Brain pericyte (primary cell): Measurements from ENCODE around the gene PTPRG.

Experiments
- DNase-seq: peaks from one replicate; pipeline ENCODE4 v3.0.0-alpha.2; 2012; ENCODE audit warnings: low read depth, low spot score

Gene PTPRG

GRCh38 chr3:62051506-62051905, 490.1 kb downstream of the PTPRG start:
- no peak for DNase-seq

GRCh38 chr3:62052331-62052730, 491.0 kb downstream of the PTPRG start:
- DNase-seq, result no peak

DNA sequence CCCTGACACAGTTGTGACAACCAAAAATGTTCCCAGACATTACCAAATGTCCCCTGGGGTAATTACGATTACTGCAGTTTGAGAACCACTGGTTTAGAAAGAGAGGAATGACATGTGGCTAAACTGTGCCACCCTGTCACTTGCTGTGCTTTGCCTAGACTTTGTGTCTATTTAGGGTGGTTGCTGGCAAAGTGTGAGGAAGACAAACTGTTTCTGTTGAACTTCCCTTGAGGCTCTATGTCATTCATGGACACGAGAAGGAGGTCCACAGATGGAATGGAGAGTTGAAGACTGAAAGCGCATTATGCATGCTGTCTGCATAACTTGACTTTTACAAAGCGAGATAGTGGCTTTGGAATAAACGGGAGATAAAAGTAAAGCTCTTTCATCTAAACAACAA, 495.3 kb downstream of the PTPRG start:
- no peak for DNase-seq

DNA sequence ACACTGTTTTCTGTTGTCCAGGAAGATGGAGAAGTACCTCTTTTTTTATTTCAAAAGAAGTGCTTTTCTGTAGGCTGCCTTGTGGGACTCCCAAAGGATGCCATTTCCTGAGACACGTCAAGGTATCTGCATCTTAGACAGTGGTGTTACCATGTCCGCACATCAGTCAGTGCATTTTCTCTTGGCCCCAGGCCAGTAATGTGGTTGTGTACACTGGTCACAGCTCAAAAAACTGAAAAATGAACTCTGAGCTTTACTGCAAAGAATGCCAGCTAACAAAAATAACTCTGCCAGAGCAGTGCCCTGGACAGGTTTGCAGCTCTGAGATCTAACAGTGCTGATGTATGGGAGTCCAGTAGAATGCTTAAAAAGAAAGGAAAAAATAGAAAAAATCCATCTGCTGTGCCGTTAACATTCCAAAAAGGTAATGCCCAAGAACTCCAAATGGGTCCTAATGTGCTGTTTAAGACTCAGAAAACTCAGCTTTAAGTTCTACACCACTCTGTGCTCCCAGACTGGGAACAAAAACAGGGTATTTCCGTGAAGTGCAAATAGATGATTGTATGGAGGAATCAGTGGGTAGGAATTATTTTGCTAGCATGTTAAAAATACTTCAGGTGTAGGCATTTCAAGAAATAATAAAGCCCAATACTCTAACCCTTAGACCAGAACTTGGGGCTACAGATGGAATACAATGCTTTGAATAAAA, 496.1 kb downstream of the PTPRG start:
- DNase-seq, result no peak

GRCh38 chr3:62065985-62066693, 504.8 kb downstream of the PTPRG start:
- peak; percentile 21 for DNase-seq

DNA sequence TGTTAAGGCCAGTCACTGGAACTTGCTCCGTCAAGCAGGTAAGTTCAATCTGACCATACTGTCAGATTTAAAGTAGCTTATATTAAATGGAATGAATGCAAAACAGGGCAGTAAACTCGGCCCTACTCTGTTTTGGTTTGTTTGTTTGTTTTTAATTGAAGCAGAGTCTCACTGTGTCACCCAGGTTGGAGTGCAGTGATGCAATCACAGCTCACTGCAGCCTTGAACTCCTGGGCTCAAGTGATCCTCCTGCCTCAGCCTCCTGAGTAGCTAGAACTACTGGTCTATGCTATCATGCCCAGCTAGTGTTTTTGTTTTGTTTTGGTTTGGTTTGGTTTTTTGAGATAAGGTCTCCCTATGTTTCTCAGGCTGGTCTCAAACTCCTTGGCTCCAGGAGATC, 507.0 kb downstream of the PTPRG start:
- DNase-seq, result no peak

DNA sequence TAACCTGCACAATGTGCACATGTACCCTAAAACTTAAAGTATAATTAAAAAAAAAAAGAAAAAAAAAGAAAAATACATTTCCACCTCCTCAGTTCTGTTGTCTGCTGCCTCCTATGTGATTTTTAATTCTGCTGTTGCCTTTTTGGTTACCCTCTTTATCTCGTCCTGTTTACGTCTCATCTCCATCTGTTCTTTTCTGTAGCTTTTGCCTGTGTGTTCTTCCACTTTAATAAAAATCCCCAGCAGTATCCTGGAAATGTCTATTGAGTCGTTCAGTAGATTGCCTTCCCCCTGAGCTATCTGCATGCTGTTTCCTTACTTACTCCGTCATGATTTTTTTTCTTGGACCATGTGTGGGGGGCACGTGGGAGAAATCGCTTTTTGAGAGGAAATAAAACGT, 509.5 kb downstream of the PTPRG start:
- no peak for DNase-seq

GRCh38 chr3:62073038-62073437, 511.7 kb downstream of the PTPRG start:
- DNase-seq, result no peak

GRCh38 chr3:62084558-62084957, 523.2 kb downstream of the PTPRG start:
- no peak for DNase-seq

DNA sequence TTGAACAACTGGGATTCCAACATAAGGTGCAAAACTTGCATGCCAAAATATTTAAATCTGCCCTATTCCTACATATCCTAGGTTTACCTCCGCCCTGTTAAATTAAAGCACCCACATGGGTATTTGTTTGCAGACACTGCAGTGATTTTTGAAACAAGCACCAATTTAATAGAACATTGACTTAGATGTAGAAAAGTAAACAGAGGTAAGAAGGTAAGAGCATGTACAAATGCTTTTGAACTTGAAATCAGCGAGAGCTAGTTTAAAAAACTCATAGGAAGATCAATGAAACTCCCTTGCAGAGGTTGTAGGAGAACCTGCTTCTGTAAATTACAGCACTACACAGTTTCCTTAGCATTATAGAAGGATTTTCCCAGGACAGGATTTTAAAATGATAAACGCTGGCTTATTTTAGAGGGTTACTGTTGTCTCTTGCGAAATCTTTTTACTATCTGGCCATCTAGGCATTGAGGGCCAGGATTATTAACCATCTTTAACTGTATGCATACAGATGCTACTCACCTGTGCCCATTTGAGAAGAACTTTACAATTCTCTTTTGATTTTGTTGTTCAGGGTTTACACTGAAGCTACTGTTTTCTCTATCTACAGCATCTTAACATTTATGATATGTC, 527.2 kb downstream of the PTPRG start:
- DNase-seq, result no peak

GRCh38 chr3:62090066-62090465, 528.7 kb downstream of the PTPRG start:
- DNase-seq, result no peak

- no peak for DNase-seq
Measured at GRCh38 chr3:62090519-62090918, 529.1 kb downstream of the PTPRG start.

- DNase-seq, result no peak
Measured at GRCh38 chr3:62093025-62093424, 531.7 kb downstream of the PTPRG start.

DNA sequence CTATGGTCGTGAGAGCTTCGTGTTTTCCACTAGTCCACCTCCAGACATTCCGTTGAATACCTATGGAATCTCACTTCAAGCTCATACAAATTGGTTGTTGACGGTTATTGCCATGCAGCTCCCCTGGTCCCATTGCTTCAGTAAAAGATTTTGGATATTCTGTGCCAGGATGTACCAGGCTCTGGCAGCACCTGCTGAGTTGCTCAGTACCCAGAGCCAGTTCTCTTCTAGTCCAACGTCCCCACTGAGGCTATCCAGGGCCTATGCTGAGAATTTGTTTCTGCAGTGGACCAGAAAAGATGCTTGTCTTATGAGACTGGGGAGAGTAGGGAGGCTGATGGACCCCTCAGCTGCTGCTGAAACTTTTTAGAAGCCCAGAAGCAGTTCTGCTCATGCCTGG, 533.1 kb downstream of the PTPRG start:
- no peak for DNase-seq

- DNase-seq, result no peak
Measured at GRCh38 chr3:62095080-62095479, 533.7 kb downstream of the PTPRG start.

DNA sequence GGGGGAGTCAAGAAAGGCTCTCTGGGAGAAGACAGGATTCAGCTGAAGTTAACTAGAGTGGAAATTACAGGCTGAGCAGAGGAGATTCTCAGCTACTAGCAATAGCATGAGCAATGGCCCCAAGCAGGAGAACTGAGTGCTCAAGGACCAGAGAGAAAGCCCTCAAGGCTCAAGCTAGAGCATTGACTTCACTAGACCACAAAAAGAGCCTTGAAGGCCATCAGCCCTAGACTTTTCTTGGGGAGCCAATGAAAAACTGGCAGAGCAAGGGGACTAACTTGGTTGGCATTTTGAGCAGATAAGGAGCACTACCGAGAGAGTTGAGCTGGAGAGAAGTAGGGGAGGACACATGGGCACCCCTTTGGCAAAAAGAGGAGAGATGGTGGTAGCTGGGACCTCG, 534.4 kb downstream of the PTPRG start:
- no peak for DNase-seq

DNA sequence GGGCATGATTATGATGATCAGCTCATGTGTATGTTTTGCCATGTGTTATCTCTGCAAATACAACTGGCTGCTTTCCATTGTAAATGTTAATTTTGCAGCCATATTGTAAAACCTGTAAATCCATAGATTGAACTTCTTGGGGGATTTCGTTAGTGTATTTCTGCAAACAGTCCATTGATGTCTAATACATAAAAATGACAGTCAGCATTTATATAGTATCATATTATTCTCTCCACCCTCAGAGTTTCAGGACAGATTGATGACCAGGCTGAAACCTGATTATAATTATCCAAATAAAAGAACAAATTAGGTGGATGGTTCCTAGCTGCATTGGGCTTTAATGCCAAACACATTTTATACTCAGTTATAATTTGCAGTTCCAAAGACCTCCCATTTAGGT, 535.1 kb downstream of the PTPRG start:
- no peak for DNase-seq

DNA sequence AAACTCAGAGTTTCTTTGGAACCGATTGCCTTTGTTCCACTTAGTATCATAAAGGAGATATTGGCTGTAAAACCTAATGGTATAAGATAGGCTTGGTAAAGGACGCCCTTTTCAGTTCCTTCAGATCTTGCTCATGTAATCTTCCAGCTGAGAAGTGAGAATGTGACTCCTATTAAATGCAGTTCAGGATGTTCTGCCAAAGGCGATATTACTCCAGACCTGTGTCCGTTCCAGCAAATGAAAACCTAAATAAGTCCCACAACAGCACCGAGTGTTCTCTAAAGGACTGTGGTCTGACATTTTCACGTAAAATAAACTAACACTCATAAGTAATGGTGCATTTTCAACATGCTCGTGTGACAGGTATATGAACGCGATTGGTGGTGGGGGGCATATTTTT, 535.8 kb downstream of the PTPRG start:
- DNase-seq, result no peak

DNA sequence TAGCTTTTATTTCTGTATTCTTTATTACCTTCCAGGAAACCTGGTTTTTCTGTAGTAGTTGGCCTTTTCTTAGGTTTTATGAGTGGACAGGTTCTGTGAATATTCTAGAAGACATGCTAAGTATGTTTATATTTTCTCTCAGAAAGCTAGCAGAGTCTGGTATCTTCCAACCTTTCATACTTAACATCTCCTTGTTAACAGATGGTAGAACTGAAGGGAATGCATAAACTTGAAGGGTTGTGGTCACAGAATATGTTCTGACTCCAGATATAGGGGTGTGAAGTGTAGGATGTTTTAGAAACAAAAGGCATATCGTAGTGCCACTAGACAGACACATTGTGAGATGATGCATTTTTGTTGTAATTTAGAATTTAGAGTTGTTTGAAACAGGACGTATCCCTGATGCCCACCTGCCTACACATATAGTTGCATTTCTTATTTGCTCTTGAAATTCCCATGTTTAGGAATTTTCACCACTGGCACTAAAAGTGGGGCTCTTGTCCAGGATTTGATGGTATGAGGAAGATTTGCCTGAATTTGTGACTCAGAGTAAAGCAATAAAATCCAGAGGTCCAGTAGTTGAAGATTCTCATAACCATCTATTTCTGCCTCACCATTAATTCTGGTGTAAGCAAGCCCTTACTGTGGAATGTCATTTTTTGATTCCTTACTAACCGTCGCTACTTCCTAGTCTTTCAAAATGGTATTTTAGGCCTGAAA, 537.4 kb downstream of the PTPRG start:
- DNase-seq, result no peak

DNA sequence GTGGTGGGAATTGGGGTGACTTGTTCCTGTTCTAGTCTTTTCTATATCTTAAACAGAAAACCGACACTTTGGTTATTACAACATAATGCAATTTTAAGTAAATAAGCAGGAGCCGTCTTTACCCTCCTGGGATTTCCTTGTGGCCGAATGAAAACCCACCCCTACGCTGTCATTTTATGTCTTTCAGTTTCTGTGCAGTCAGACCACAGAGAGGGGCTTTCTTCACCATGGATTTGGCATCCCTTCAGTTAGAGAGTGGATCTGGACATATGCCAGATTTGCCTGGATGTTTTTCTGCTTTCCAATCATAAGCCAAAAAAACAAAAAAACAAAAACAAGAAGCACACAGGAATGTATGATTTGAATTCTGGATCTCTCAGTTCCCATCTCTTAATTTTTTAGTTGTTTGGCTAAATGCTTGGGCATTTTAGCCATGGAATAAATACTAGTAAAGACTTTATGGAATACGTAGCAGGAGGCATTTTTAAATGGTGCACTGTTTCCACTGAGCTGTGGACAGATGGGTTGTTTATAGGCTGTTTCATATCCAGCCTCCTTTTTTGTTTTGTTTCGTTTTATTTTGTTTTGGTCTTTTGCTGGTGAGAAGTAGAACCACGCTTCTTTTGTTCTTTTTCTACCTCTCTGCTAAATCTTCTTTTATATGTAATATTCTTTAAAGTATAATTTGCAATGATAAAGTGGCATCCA, 539.1 kb downstream of the PTPRG start:
- no peak for DNase-seq

- no peak for DNase-seq
Measured at GRCh38 chr3:62101488-62101887, 540.1 kb downstream of the PTPRG start.

DNA sequence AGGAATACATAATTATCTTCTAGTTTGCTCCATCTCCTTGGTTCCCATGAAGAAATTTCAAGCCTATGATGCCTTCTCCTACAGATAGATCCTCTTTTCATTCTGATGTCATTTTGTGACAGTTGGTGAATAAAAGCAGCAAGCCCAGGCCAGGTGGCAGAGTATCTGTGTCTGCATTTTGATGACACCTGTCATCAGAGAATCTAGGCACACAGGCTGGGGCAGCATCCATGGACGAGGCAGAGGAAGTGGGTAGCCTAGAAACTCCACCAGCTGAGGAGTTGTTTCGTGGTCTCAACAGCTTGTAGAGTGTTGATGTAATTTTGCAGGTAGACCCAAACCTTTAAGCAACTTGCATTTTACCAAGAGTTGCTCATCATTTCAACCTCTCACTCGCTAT, 542.2 kb downstream of the PTPRG start:
- DNase-seq, result no peak
